HG02840 (cell line): ENCODE data around the gene MSLN.
"Not testable (repeated sequence)": the region's sequence is repeated elsewhere in the genome, so short reads cannot be mapped to it uniquely, and the experiment has no call there.

ENCODE experiments used
- ATAC-seq: cut with Tn5 transposase; IDR thresholded peaks from one replicate; pipeline ENCODE4 v1.9.1; 2021; ENCODE audit warnings: mild to moderate bottlenecking, moderate library complexity, moderate number of reproducible peaks; ENCODE audit not compliant: unreplicated experiment, low FRiP score

The MSLN gene

DNA sequence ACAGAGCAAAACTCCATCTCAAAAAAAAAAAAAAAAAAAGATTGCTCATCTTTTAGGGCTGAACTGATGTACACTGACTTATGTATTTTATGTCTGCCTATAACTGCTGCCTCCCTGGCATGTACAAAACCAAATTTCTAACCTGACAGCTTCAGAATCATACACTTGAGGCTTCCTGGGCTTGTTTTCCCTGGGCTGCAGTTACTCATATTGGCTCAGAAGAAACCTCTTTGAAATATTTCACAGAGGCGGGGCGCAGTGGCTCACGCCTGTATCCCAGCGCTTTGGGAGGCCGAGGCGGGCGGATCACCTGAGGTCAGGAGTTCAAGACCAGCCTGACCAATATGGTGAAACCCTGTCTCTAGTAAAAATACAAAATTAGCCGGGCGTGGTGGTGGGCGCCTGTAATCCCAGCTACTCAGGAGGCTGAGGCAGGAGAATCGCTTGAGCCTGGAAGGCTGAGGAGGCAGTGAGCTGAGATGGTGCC, 6.4 kb upstream of the MSLN start:
- ATAC-seq = not testable (repeated sequence)

DNA sequence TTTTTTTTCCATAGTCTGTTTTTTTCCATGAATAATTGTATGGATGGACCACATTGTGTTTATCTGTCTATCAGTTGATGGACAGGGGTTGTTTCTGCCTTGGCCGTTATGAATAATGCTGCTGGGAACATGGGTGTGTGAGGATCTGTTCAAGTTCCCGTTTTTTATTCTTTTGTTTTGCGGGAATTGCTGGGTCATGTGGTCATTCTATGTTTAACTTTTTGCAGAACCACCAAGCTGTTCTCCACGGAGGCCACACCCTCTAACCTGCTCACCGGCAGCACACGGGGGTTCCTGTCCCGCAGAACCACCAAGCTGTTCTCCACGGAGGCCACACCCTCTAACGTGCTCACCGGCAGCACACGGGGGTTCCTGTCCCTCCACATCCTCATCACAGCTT, 5.9 kb upstream of the MSLN start:
- ATAC-seq = no peak

DNA sequence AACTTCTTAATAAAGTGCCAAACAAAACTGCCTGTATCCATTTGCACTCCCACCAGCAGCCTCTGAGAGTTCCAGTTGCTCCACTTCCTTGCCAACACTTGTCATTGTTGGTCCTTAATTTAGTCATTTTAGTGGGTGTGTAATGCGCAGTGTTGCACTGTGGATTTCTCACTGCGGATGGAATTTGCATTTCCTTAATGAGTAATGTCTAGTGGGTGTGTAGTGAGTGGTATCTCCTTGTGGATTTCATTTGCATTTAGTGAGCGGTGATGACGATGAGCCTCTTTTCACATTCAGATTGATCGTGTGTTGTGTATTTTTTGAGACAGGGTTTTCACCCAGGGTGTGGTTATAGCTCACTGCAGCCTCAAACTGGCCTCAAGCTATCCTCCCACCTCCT, 4.1 kb upstream of the MSLN start:
- ATAC-seq = no peak

DNA sequence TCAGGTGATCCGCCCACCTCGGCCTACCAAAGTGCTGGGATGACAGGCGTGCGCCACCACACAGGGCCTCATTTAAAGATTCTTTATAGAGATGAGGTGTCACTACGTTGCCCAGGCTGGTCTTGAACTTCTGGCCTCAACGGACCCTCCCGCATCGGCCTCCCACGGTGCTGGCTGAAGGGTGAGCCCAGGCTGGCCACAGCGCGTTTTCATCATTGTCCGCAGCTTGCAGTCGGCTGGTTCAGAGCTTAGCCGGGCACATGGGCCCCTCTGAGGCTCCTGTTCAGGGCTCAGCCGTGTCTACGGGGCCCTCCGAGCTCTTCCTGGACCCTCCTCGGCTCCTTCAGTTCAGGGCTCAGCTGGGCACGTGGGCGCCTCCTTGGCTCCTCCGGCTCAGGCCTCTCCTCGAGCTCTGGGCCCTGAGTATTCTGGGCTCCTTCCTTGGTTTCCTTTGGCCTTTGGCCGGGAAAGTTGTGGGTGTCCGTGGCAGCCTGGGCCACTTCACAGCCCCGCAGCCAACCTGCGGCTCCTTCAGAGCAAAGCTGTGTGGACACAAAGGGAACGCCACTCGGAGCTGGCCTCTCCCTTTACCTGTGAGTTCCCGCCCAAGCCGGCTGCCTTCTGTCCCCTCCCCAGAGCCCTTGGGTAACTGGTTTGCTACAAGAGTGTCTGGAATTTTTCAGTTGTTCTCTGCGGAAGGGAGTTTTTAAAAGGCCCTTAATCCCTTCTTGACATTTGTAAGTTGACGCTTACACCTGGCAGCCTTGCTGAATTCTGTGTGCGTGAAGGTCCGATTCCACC, 1.2 kb upstream of the MSLN start:
- no peak for ATAC-seq

DNA sequence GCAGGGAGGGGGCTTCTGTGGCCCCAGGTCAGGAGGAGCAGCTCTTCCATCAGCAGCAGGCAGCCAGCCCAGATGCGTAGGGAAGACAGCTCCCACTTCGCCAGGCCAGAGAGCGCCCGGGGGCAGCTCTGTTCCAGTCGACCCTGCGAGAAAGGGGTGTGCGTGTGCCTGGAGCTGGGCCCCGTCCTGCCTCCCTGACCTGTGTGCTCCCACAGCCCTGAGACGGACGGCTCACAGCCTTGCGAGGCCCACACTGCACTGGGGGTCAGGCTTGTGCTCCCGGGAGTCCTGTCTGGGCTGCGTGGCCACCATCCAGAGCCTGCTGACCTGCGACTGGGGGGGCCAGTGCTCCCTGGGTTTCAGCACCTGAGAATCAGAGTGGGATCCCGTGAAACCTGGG, 469 bp upstream of the MSLN start:
- no peak for ATAC-seq

DNA sequence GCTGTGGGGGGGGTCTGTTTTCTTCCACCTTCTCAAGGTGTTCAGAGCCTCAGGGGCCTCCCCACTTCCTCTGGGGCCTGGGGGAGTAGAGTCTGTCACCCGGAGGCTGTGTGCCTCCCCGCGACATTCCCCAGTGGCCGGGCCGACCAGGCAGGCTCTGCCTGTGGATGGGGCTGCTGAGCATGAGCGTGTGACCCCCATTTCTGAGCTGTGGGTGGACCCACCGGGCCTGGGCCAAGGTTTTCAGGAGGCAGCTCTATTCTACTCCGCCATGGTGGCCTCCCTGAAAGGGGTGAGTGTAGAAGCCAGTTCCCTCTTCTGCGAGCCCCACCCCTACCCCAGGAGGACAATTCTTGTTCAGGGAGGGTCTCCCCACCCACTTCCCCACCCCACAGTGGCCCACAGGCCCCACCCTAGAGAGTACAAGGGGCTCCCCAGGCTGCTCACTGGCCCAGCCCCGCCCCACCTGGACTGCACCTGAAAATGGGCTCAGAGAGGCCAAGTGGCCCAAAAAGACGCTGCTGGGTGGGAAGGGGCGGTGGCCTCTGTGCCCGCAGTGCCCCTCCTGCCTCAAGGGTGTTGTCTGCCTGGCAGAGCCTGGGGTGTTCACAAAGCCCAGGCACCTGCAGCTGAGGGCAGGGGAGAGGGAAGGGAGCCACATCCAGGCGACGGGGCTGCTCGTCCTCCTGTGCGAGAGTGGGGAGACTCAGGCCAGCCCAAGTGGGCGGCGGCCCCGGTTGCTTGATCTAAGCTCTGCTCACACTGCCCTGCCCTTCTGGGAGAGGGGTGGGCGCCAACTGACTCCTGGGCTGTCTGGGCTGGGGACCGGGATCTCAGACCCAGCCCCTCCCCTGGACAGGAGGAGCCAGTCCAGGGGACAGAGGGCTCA, 1.3 kb downstream of the MSLN start:
- no peak for ATAC-seq

DNA sequence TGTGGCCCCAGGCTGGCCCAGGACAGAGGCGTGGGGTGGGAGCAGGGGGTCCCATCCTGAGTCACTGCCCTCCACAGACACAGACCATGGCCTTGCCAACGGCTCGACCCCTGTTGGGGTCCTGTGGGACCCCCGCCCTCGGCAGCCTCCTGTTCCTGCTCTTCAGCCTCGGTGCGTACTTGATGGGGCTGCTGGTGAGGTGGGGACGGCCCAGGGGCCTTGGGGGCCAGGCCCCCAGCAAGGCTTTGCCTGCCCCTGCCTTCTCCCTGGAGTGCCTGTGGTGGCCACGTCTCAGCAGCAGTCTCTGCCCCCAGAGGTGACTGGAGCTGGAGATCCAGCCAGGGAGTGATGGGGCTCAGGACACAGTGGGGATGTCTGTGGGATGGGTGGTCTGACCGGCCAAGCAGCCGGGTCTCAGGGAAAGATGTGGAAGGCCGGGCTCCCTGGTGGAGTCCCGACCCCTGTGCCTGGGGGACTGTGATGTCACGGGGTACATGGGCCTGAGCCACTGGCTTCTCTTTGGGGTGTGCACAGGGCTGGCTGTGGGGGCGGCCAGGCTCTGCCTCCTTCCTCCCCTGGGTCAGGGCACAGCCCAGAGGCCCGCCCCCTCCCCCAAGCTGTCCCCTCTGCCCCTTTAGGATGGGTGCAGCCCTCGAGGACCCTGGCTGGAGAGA, 2.2 kb downstream of the MSLN start:
- ATAC-seq = no peak

DNA sequence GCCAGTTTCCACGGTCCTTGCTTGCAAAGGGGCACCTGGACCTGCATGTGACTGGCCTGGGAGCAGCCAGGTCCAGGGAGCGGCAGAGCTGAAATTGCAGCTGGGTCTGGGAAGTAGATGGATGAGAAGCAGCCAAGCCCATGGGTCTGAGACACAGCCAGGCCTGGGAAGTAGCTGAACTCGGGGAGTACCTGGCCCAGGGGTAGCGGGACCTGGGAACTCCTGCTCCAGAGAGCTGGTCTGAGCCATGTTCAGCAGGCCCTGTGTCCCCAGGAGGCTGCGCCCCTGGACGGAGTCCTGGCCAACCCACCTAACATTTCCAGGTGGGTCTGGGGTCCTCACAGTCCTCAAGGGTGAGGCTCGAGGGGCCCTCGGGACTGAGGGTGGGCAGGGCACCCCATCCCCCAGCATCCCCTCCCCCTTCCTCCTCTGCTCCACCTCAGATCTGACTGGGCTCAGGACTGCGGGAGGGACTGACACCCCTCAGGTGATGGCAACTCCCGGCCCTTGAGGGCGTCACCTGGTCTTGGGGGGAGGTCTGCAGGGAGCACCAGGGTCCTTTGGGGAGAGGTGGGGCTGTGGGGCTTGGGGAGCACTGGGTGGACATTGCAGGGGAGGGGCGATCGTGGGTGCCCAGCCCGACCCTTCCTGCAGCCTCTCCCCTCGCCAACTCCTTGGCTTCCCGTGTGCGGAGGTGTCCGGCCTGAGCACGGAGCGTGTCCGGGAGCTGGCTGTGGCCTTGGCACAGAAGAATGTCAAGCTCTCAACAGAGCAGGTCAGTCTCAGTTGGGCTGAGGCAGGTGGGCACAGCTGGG, 3.0 kb downstream of the MSLN start:
- ATAC-seq = no peak

DNA sequence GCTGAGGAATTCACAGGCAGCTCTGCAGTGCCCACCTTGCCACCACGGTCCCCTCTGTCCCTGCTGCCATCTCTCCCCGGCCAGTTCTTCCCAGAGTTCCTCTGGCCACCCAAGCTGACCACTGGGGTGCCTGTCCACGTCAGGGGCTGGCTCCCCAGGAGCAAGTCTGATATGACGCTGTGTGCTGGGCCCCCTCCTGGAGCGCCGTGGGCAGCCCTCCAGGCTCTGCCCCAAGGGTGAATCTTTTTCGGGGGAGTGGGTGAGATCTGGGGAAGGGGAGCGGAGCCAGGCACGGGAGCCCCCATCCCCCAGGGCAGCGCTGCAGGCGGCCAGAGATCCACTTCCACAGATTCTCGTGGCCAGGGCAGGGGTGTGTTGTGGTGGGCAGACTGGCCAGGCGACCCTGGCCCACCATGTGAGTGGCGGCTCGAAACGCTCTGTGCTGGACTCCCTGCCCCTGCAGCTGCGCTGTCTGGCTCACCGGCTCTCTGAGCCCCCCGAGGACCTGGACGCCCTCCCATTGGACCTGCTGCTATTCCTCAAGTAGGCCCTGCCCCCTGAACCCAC, 3.7 kb downstream of the MSLN start:
- no peak for ATAC-seq

DNA sequence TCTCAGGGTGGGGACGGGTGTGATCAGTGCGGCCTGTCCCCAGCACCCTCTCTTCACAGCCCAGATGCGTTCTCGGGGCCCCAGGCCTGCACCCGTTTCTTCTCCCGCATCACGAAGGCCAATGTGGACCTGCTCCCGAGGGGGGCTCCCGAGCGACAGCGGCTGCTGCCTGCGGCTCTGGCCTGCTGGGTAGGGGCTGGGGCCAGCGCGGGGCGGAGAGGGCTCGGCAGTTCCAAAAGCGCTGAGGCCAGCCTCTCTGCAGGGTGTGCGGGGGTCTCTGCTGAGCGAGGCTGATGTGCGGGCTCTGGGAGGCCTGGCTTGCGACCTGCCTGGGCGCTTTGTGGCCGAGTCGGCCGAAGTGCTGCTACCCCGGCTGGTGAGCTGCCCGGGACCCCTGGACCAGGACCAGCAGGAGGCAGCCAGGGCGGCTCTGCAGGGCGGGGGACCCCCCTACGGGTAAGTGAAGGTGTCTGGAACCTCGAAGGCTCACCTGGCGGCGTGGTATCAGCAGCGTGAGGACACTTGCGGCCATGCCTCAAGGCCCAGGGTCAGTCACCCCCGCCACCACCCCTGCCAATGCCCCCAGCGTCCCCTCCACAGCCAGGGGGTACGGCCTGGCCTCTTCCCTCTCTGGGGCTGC, 4.4 kb downstream of the MSLN start:
- ATAC-seq = no peak

DNA sequence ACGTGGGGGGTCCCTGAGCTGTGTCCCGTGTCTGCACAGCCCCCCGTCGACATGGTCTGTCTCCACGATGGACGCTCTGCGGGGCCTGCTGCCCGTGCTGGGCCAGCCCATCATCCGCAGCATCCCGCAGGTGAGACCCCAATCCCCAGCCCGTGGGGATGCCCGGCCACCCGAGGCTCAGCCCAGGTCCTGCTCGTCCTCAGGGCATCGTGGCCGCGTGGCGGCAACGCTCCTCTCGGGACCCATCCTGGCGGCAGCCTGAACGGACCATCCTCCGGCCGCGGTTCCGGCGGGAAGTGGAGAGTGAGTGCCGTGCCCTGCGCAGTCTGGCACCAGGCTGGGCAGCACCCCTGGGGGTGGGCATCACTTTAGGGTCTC, 4.9 kb downstream of the MSLN start:
- ATAC-seq = no peak

DNA sequence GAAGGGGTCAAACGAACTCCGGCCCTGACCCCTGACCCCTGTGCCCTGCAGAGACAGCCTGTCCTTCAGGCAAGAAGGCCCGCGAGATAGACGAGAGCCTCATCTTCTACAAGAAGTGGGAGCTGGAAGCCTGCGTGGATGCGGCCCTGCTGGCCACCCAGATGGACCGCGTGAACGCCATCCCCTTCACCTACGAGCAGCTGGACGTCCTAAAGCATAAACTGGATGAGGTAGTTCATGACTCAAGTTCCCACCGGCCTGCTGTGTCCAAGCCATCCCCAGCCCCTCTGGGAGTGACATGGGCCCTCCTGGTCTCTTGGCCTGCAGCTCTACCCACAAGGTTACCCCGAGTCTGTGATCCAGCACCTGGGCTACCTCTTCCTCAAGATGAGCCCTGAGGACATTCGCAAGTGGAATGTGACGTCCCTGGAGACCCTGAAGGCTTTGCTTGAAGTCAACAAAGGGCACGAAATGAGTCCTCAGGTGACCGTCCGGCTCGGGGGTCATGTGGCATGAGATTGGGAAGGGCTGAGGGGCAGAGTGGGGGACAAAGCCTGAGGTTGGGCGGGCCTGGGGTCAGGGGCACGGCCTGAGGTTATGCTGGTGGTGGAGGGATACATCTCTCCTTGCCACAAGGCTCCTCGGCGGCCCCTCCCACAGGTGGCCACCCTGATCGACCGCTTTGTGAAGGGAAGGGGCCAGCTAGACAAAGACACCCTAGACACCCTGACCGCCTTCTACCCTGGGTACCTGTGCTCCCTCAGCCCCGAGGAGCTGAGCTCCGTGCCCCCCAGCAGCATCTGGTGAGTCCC, 5.7 kb downstream of the MSLN start:
- no peak for ATAC-seq

DNA sequence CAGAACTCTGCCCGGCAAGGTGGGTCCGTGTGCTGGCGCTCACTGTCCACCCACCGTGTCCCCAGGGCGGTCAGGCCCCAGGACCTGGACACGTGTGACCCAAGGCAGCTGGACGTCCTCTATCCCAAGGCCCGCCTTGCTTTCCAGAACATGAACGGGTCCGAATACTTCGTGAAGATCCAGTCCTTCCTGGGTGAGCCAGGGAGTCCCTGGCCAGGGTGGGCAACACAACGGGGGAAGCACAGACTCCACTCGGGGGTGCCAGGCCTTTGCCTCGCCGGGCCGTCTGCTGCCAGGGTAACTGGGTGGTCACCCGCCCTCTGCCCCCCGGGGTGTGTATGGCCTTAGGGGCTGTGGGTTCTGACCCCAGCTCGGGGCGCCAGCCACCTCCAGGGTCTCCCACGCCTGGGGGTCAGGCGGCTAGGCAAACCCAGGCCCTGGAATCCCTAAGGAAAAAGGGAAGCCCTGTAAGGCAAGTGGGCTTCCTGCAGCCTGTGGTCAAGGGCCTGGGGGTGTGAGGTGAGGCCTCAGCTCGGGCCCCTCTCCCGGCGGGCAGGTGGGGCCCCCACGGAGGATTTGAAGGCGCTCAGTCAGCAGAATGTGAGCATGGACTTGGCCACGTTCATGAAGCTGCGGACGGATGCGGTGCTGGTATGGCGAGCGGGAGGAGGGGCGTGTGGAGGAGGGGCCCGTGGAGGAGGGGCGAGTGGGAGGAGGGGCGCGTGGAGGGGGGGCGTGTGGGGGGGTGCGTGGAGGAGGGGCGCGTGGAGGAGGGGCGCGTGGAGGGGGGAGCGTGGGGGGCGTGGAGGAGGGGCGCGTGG, 6.5 kb downstream of the MSLN start:
- ATAC-seq = no peak

DNA sequence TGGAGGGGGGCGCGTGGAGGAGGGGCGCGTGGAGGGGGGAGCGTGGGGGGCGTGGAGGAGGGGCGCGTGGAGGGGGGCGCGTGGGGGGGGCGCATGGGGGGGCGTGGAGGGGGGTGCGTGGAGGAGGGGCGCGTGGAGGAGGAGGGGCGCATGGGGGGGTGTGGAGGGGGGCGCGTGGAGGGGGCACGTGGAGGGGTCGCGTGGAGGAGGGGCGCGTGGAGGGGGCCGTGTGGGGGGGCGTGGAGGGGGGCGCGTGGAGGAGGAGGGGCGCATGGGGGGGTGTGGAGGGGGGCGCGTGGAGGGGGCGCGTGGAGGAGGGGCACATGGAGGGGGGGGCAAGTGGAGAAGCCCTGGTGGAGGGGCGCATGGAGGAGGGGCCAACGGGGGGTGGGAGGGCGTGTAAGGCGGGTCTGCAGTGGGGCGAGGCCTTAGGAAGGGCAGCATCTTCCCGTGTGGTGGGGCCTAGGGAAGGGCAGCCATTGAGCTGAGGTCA, 7.3 kb downstream of the MSLN start:
- no peak for ATAC-seq

DNA sequence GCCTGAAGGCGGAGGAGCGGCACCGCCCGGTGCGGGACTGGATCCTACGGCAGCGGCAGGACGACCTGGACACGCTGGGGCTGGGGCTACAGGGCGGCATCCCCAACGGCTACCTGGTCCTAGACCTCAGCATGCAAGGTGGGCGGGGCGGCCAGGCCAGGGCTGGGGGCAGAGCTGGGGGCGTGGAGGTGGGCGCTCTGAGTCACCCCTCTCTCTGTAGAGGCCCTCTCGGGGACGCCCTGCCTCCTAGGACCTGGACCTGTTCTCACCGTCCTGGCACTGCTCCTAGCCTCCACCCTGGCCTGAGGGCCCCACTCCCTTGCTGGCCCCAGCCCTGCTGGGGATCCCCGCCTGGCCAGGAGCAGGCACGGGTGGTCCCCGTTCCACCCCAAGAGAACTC, 7.9 kb downstream of the MSLN start:
- ATAC-seq = no peak

DNA sequence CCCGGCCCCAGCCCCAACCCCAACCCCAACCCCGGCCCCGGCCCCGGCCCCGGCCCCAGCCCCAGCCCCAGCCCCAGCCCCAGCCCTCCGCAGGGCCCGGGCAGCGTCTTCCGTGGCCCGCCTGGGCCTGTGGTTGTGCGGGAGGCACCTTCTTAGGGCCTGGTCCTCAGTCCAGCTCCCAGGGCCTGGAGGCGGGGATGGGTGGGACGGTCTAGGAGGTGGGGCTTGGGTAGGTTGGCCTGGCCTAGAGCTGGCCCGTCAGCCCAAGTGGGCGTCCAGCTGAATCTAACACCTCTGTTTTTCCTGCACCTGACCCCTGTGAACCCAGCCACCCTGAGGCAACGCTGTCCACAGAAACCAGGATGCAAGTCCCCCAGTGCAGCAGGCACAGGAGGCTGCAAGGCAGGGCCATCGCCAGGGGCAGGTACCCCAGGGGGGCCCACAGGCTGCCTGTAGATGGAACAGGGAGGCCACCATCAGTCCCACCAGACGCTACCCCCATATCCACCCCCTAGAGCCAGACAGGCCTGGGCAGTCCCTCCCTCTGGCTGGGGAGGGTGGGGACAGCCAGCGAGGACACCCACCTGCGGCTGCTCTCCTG, 8.8 kb downstream of the MSLN start:
- no peak for ATAC-seq

DNA sequence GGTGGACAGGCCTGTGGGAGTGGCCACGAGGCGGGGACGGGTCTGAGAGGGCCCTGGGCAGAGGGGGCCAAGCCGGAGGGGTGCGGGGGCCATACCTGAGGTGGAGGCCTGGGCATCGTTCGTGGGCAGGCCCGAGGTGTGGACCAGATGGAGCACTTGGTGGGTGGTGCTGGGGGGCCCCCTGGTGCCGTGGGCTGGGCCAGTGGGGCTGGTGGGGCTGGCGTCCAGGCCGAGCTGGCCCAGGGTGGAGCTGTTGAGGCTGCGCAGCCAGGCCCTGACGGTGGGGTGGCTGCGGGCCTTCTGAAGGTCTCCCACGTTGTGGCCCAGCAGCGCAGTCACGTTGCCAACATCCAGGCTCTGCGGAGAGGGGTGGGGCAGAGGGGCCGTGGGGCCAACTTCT, 9.4 kb downstream of the MSLN start:
- no peak for ATAC-seq
